K562 (cell line): Measurements from ENCODE around the gene HRC. TPM values are rescaled to one million over a fixed set of nuclear protein-coding genes. Genes with fewer than 3 reads are reported as not detected.
A peak's percentile ranks its signal among the peaks of the same experiment; 100 is the strongest.

Experiments used
- ASH1L ChIP-seq: fragments of 450-650 bp; IDR thresholded peaks from 2 replicates; pipeline ENCODE4 v1.6.1; 2018; ENCODE audit warnings: borderline replicate concordance, mild to moderate bottlenecking, low read depth; ENCODE audit not compliant: partially characterized antibody
- CCNT2 ChIP-seq: IDR thresholded peaks from 2 replicates; pipeline ENCODE4 v1.6.1; 2011; ENCODE audit warnings: borderline replicate concordance, low read depth, mild to moderate bottlenecking, moderate library complexity, mixed read lengths, low read length; ENCODE audit not compliant: insufficient read length; ENCODE audit errors: extremely low read depth
- ETV1 ChIP-seq: fragments of 450-650 bp; conservative IDR thresholded peaks from 2 replicates; pipeline ENCODE4 v1.6.1; 2016; ENCODE audit warnings: missing genetic modification characterization, control low read depth, low read depth, missing compliant biosample characterization
- JUND ChIP-seq, 2 experiments: IDR thresholded peaks; 2 replicates in 1 of 2; 3 replicates in 1 of 2; pipeline ENCODE4 v1.6.1; 2011; ENCODE audit warnings: borderline replicate concordance in 2 of 2, low read depth in 2 of 2, low read length in 2 of 2, improper control_type of control experiment in 1 of 2, missing biosample characterization in 1 of 2, missing genetic modification characterization in 1 of 2, missing genetic modification reagents in 1 of 2
- NBN ChIP-seq: fragments of 450-650 bp; IDR thresholded peaks from 2 replicates; pipeline ENCODE4 v1.6.1; 2016; ENCODE audit warnings: low read depth, mild to moderate bottlenecking
- NFATC3 ChIP-seq: fragments of 450-650 bp; IDR thresholded peaks from 2 replicates; pipeline ENCODE4 v1.6.1; 2017; ENCODE audit warnings: mild to moderate bottlenecking
- NFIX ChIP-seq: fragments of 250-450 bp; sonication (Bioruptor Pico); IDR thresholded peaks from 2 replicates; pipeline ENCODE4 v1.4.0; 2020; ENCODE audit warnings: low read depth, mild to moderate bottlenecking, moderate library complexity
- NKRF ChIP-seq: fragments of 450-650 bp; IDR thresholded peaks from 2 replicates; pipeline ENCODE4 v1.6.1; 2016; ENCODE audit warnings: borderline replicate concordance
- POLR2AphosphoS2 ChIP-seq: IDR thresholded peaks from 2 replicates; pipeline ENCODE4 v1.6.1; 2012; ENCODE audit warnings: low read length, improper control_type of control experiment
- POLR2B ChIP-seq: fragments of 450-650 bp; IDR thresholded peaks from 2 replicates; pipeline ENCODE4 v1.6.1; 2018; ENCODE audit warnings: low read depth; ENCODE audit not compliant: partially characterized antibody
- SMC3 ChIP-seq: conservative IDR thresholded peaks from 2 replicates; pipeline ENCODE4 v1.6.1; 2011; ENCODE audit warnings: low read depth, low read length, improper control_type of control experiment; ENCODE audit not compliant: insufficient read depth
- TBP ChIP-seq: optimal IDR thresholded peaks from 2 replicates; pipeline ENCODE3; 2011; ENCODE audit warnings: low read depth, low read length, improper control_type of control experiment
- TOE1 ChIP-seq, 2 experiments: fragments of 450-650 bp in 1 of 2; sonication (generic) in 1 of 2; formaldehyde crosslinking in 1 of 2; IDR thresholded peaks; 2 replicates each; pipeline versions ENCODE4 v1.7.1 to v1.8.0; 2016 to 2022; ENCODE audit warnings: borderline replicate concordance in 2 of 2, mild to moderate bottlenecking in 2 of 2, antibody characterized with exemption in 1 of 2, inconsistent platforms in 1 of 2, low read depth in 1 of 2, missing genetic modification reagents in 1 of 2, moderate library complexity in 1 of 2
- ZBTB43 ChIP-seq: sonication (generic); formaldehyde crosslinking; IDR thresholded peaks from 2 replicates; pipeline ENCODE4 v1.8.0; 2023; ENCODE audit warnings: mild to moderate bottlenecking, missing genetic modification reagents
- ZBTB9 ChIP-seq: fragments of 450-650 bp; formaldehyde crosslinking; IDR thresholded peaks from 2 replicates; pipeline ENCODE4 v1.4.0; 2020; ENCODE audit warnings: mild to moderate bottlenecking, moderate library complexity
- ZNF217 ChIP-seq: sonication (generic); formaldehyde crosslinking; IDR thresholded peaks from 2 replicates; pipeline ENCODE4 v1.8.0; 2022; ENCODE audit warnings: mild to moderate bottlenecking, missing genetic modification reagents
- ZNF239 ChIP-seq: fragments of 250-450 bp; sonication (Bioruptor Pico); IDR thresholded peaks from 2 replicates; pipeline ENCODE4 v1.4.0; 2020; ENCODE audit warnings: mild to moderate bottlenecking
- ZNF384 ChIP-seq: IDR thresholded peaks from 2 replicates; pipeline ENCODE4 v1.6.1; 2012; ENCODE audit warnings: low read depth, low read length, improper control_type of control experiment
- polyA plus RNA-seq, 8 experiments: library from polyadenylated mRNA; depleted of rRNA in 4 of 8; stranded (reverse) in 5 of 8; unstranded in 3 of 8; fragments of >200 nt; fragmentation: Nextera tagmentation in 2 of 8; fragmentation: Illumina TruSeq in 1 of 8; extraction: Ambion mirVana in 2 of 8; extraction: Trizol in 1 of 8; gene quantifications; 2 replicates each; pipeline versions ENCODE4 v1.2.1 to v1.2.3, GENCODE V29; 2011 to 2014; ENCODE audit warnings: inconsistent platforms in 1 of 8, missing spikeins in 1 of 8
- total RNA-seq, 7 experiments: library from RNA; depleted of rRNA in 6 of 7; stranded (reverse); fragments of >200 nt in 6 of 7; fragmentation: Illumina TruSeq in 2 of 7; extraction: Trizol in 2 of 7; gene quantifications; 2 replicates each; pipeline versions ENCODE4 v1.2.1 to v1.2.3, GENCODE V29; 2011 to 2021; ENCODE audit warnings: low replicate concordance in 1 of 7
- TF ChIP-seq, protein P1 (sequence below): sonication (generic); formaldehyde crosslinking; IDR thresholded peaks from 2 replicates; pipeline ENCODE4 v1.8.0; 2022; ENCODE audit warnings: missing genetic modification reagents, mild to moderate bottlenecking, moderate library complexity, borderline replicate concordance

HRC gene
- total and polyA plus RNA-seq, 9 of the 15 experiments (the other 6 are each of a cell fraction or from before 2014, with no cell fraction given) = 0.66 to 18.7 (median 13.1) TPM

DNA sequence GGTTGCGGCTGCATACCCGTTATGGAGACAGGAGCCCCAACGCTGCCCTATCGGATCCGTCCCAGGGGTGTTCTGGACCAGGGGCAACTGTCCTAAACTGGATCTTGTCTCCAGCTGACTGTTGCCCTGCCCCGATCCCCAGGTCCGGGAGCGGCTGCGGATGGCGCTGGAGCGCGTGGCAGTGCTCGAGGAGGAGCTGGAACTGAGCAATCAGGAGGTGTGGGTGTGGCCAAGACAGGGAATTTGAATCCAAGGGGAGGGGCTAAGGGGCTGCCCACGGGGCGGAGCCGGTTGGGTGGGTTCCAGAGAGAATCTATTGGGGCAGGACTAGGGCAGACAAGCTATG lies 26.0 kb downstream of the HRC start (continued):
- TF ChIP-seq TBP (peak; percentile 64), JUND (IDR thresholded peaks at IDR 0.05; ENCODE audit: borderline replicate concordance, low read depth, low read length) (no peak), JUND (tag; IDR thresholded peaks at IDR 0.05; ENCODE audit: borderline replicate concordance, low read depth, low read length) (no peak), NKRF (peak; percentile 67; the same call in 1 of the 2 replicates), NFIX (CRISPR knock-in tag) (no peak), ZNF384 (no peak), NFATC3 (no peak), POLR2AphosphoS2 (no peak), ZBTB9 (CRISPR knock-in tag) (0 out of 2 replicates have a peak, but pooled peaks have one; percentile 16), TOE1 (IDR thresholded peaks at IDR 0.05; ENCODE audit: borderline replicate concordance) (no peak), TOE1 (CRISPR knock-in tag; IDR thresholded peaks at IDR 0.05; ENCODE audit: borderline replicate concordance, low read depth) (no peak), ZNF217 (CRISPR knock-in tag) (no peak), ZNF239 (CRISPR knock-in tag) (no peak), SMC3 (no peak), CCNT2 (peak; percentile 25), POLR2B (peak; percentile 23), NBN (no peak), ETV1 (tag) (no peak), ASH1L (no peak), ZBTB43 (CRISPR knock-in tag) (no peak)
- TF ChIP-seq, protein P1, sequence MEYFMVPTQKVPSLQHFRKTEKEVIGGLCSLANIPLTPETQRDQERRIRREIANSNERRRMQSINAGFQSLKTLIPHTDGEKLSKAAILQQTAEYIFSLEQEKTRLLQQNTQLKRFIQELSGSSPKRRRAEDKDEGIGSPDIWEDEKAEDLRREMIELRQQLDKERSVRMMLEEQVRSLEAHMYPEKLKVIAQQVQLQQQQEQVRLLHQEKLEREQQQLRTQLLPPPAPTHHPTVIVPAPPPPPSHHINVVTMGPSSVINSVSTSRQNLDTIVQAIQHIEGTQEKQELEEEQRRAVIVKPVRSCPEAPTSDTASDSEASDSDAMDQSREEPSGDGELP (CRISPR knock-in tag) = peak; percentile 78; the same call in 1 of the 2 replicates
